GM21825 (cell line): ENCODE results near the gene THAP2.

Experiments used
- ATAC-seq: cut with Tn5 transposase; IDR thresholded peaks from one replicate; pipeline ENCODE4 v1.9.1; 2021; ENCODE audit warnings: mild to moderate bottlenecking, moderate library complexity; ENCODE audit not compliant: unreplicated experiment

Gene THAP2

GRCh38 chr12:71663561-71664410 lies at the start of gene THAP2, which contains the start of gene ZFC3H1:
Gene THAP2 (plus strand): TSS chr12:71664301. CDS start chr12:71664510, 209 bp downstream.
Gene ZFC3H1 (minus strand): TSS chr12:71663848. CDS start chr12:71663610, 238 bp downstream.
- ATAC-seq, result peak; percentile 92

DNA sequence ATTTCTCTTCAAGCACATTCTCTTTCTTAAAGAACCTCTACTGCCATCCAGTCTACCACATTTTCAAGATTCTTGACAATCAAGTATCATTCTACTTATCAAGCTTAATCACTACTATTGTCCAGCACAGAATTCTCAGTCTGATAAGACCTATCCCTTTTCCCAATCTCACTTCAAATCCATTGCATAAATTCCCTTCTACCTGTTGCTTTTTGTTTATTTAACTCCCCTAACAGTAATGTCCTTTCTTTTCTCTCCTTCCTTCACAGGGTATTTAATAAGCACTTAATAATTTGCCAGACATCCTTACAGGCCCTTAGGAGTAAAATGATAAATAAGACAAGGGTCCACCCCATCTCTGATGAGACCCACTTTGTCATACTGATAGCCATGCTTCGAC lies 42.2 kb upstream of the THAP2 start:
- ATAC-seq, result no peak

DNA sequence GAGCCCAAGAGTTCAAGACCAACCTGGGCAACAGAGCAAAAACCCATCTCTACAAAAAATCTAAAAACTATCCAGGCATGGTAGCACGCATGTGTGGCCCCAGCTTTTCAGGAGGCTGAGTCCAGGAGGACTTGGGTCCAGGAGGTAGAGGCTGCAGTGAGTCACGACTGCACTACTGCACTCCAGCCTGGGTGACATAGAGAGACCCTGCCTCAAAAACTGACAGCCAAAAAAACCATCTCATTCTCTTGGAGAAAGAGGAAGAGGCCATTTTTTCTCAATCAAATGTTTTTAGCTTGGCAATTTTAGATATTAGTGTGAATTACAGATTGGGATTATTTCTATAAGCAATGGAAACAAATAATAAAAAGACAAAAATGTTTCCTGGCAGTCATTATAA lies 38.6 kb upstream of the THAP2 start:
- no peak for ATAC-seq

- ATAC-seq, result peak; percentile 71
Observed at GRCh38 chr12:71626098-71626497, 38.0 kb upstream of the THAP2 start.

GRCh38 chr12:71626768-71627167 lies 37.3 kb upstream of the THAP2 start:
- no peak for ATAC-seq

DNA sequence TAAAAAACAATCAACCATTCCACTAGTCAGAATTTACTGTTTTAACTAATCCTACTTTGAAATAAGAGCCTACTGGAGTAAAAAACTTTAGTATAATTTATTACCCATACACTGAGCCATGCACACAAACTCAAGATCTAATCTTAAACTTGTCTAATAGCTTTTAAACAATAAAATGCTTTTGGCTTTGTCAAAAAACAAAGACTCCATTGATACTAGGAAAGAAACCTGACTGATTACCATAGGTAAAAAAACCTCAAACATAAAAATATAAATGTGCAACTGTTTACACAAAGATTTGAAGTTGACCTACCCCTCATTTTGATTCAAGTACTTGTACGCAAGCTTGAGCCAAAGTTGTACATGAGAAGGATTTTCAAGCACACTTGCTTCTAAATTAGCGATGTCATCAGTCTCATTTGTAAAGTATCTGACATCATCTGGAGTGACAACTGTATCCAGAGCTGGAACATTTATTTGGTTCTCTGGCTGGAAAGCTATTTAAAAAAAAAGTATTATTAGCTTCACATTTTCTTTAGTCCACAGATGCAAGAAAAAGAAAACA lies 36.6 kb upstream of the THAP2 start:
- ATAC-seq, result no peak

- peak; percentile 49 for ATAC-seq
Observed at GRCh38 chr12:71636704-71637115, 27.4 kb upstream of the THAP2 start.

DNA sequence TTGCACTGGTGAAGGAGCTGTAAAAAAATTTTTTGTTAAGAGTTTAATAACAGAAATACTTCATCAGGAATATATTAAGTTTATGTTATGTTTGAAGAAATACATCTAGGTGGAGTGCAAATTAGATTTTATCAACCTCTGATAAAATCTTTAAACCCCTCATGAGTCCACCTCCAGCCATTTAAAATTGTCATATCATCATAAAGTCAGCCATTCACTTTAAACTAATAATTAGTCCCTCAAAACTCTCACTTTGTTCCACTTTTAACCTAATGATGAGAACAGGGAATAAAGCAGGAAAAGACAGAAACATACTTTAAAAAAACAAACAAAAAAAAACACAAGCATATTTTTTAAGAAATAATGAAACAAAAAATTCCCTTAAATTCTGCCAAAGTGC lies 25.6 kb upstream of the THAP2 start:
- ATAC-seq, result no peak

- no peak for ATAC-seq
Observed at GRCh38 chr12:71639341-71639760, 24.8 kb upstream of the THAP2 start.

GRCh38 chr12:71640316-71640715 lies 23.8 kb upstream of the THAP2 start:
- ATAC-seq, result no peak

GRCh38 chr12:71641390-71641789 lies 22.7 kb upstream of the THAP2 start:
- no peak for ATAC-seq

GRCh38 chr12:71642264-71642663 lies 21.8 kb upstream of the THAP2 start:
- no peak for ATAC-seq

- ATAC-seq, result no peak
Observed at GRCh38 chr12:71645268-71645667, 18.8 kb upstream of the THAP2 start.

DNA sequence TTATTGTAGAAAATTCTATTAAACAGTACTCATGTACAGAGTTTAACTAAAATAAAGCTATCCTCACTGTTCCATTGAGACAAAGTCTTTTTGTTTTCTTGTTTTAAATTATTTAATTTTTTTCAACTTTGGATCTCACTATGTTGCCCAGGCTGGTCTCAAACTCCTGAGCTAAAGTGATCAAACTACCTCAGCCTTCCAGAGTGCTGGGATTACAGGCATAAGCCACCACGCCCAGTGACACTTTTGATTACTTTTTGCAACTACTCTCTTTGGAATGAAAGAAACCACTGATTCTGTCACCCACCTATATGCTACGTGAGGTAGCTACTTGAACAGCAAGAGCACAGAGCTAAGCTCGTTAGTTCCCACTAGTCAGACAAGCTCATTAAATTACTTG lies 17.6 kb upstream of the THAP2 start:
- no peak for ATAC-seq

DNA sequence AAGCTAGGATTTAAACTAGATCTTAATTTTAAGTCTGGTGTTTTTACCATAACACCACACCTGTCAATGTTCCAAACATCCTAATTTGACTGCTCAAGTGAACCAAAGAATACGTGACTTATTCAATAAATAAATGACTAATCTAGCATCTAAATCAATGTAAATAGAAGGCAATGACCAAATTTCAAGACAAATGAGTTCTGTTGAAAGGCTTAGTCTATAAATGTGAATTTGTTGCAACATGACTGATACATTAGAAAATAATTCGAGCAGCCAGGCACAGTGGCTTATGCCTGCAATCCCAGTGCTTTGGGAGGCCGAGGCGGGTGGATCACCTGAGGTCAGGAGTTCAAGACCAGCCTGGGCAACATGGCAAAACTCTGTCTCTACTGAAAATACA lies 15.6 kb upstream of the THAP2 start:
- no peak for ATAC-seq

- no peak for ATAC-seq
Observed at GRCh38 chr12:71649401-71649800, 14.7 kb upstream of the THAP2 start.

DNA sequence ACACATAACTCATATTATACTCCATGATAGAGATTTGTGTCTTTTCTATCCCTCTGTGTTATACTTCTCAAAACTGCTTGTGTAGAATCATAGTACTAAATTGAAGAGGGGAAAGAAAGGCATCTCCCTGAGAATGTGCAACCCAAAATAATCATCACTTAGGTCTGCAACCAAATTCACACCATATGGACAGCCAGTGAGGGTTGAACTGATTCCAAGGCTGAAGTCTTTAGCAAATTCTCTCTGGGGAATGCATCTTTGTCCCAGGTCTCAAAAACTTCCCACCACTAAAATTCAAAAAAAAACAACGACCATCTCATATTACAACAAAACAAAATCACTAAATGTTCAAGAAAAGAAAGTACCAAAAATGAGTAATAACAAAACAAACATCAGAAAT lies 11.4 kb upstream of the THAP2 start:
- ATAC-seq, result no peak

DNA sequence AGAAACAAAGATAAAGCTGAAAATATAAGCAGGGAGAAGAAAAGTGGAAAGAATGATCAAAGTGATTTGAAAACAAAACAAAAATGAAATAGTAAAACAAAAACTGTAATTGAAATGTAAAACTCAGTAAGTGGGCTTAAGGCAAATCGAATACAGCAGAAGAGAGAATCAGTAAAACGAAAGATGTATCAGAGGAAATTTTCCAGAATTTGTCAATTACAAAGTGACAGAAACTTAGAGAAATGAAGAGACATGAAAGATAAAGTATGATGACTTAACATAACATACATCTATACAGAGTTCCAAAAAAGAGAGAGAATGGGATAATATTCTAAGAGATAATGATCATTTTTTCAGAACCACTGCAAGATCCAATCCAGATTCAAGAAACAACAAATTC lies 11.0 kb upstream of the THAP2 start:
- no peak for ATAC-seq

DNA sequence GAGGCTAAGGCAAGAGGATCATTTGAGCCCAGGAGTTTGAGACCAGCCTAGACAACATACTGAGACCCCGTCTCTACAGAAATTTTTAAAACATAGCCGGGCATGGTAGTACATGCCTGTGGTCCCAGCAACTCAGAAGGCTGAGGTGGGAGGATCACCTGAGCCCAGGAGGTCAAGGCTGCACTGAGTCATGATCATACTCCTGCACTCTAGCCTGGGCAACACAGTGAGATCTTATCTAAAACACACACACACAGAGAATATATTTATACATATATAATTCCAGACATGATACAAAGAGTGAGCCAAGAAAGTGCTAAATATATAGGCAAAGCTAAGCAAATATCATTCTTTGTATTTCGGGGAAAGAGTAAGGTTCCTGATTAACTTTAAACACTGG lies 9.9 kb upstream of the THAP2 start:
- ATAC-seq, result no peak

- no peak for ATAC-seq
Observed at GRCh38 chr12:71655495-71655894, 8.6 kb upstream of the THAP2 start.

- ATAC-seq, result no peak
Observed at GRCh38 chr12:71655907-71656306, 8.2 kb upstream of the THAP2 start.

DNA sequence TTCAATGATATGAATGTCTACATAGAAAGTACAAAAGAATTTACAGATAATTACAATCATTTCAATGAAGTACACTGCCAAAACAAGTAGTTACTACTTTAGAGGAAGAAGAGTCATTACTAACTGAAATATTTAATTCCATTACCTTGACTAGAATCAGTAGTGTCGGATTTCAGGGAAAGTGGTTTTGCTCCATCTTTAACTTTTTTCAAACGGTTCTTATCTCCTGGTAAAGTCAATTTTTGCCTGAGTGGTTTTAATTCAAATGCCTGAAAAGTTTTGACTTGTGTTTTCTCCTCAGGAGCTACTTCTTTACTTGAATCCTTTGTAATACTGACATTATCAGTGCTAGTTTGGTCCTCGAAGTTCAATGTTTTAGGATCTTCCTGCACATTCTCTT lies 7.4 kb upstream of the THAP2 start:
- ATAC-seq, result no peak
